Endothelial cell of umbilical vein (primary cell): Measurements from ENCODE around the gene SEPTIN5. TPM values are rescaled to one million over a fixed set of nuclear protein-coding genes. Genes with fewer than 3 reads are reported as not detected.

Experiments used
- BruUV-seq: library from RNA; stranded (reverse); fragments of 400-500 nt; replicated peaks from 2 replicates; lab custom pipeline; 2021; lab: Mats Ljungman, UMichigan
- CTCF ChIA-PET: fragments of 300-600, 350-600 bp; sonication (Branson Sonifier 250); formaldehyde crosslinking; loops from one replicate; lab custom pipeline; 2021; ENCODE audit warnings: antibody characterized with exemption, inconsistent platforms; lab: Charles Lee
- POLR2A ChIA-PET: fragments of 300-600, 350-600 bp; sonication (Branson Sonifier 250); formaldehyde crosslinking; loops from one replicate; lab custom pipeline; 2021; ENCODE audit warnings: antibody characterized with exemption, inconsistent platforms; lab: Charles Lee
- DNase-seq: peaks from one replicate; pipeline ENCODE4 v3.0.0-alpha.2; 2011; ENCODE audit warnings: low read depth, low spot score
- FAIRE-seq: peaks from 2 replicates; lab custom pipeline; 2011; peaks lifted over from hg19 to GRCh38; lab: Jason Lieb, UNC
- H2AFZ ChIP-seq: 2 replicates; pipeline ENCODE4 v1.6.0; 2012; ENCODE audit warnings: low read depth, low read length, control low read depth, inconsistent platforms
- H3K27ac ChIP-seq: 2 replicates; pipeline ENCODE4 v1.5.1; 2011; ENCODE audit warnings: low read depth, mild to moderate bottlenecking, control low read depth, low read length, moderate library complexity; ENCODE audit not compliant: insufficient read depth
- H3K27me3 ChIP-seq, 2 experiments: 2 replicates each; pipeline versions ENCODE4 v1.6.0 to v1.6.1; 2011; ENCODE audit warnings: low read length in 2 of 2, mixed read lengths in 1 of 2; ENCODE audit not compliant: control insufficient read depth in 2 of 2, insufficient read depth in 2 of 2
- H3K36me3 ChIP-seq, 2 experiments: 2 replicates in 1 of 2; 3 replicates in 1 of 2; pipeline ENCODE4 v1.5.1; 2011; ENCODE audit warnings: low read length in 2 of 2, mild to moderate bottlenecking in 1 of 2, moderate library complexity in 1 of 2; ENCODE audit not compliant: control insufficient read depth in 2 of 2, insufficient read depth in 2 of 2; ENCODE audit errors: extremely low read depth in 1 of 2
- H3K4me1 ChIP-seq: 3 replicates; pipeline ENCODE4 v1.5.1; 2011; ENCODE audit warnings: mild to moderate bottlenecking, low read length; ENCODE audit not compliant: control insufficient read depth, insufficient read depth; ENCODE audit errors: extremely low read depth
- H3K4me2 ChIP-seq: 2 replicates; pipeline ENCODE4 v1.6.1; 2011; ENCODE audit warnings: low read length, control low read depth, mixed read lengths; ENCODE audit not compliant: insufficient read depth
- H3K4me3 ChIP-seq, 3 experiments: fragments of 200-600 bp in 1 of 3; sonication (generic), shearing (Covaris generic) in 1 of 3; replicated peaks in 1 of 3; 2 replicates each; pipeline ENCODE4 v1.5.1; 2011 to 2016; ENCODE audit warnings: control low read depth in 3 of 3, low read length in 3 of 3, mild to moderate bottlenecking in 2 of 3, inconsistent platforms in 1 of 3, low read depth in 1 of 3, moderate library complexity in 1 of 3; ENCODE audit not compliant: insufficient read depth in 1 of 3
- H3K79me2 ChIP-seq: 2 replicates; pipeline ENCODE4 v1.6.0; 2012; ENCODE audit warnings: low read length, inconsistent platforms; ENCODE audit not compliant: control insufficient read depth, insufficient read depth
- H3K9ac ChIP-seq: replicated peaks from 2 replicates; pipeline ENCODE3; 2011; ENCODE audit warnings: low read length, control low read depth; ENCODE audit not compliant: insufficient read depth; ENCODE audit errors: extremely low read depth
- H3K9me1 ChIP-seq: replicated peaks from 3 replicates; pipeline ENCODE4 v1.6.0; 2011; ENCODE audit warnings: mild to moderate bottlenecking, low read length; ENCODE audit not compliant: control insufficient read depth, insufficient read depth; ENCODE audit errors: extremely low read depth
- H3K9me3 ChIP-seq: replicated peaks from 2 replicates; pipeline ENCODE4 v1.5.1; 2012; ENCODE audit warnings: low read length, inconsistent platforms; ENCODE audit not compliant: control insufficient read depth, insufficient read depth
- H4K20me1 ChIP-seq: replicated peaks from 2 replicates; pipeline ENCODE3; 2011; ENCODE audit warnings: mild to moderate bottlenecking, low read length; ENCODE audit not compliant: control insufficient read depth, insufficient read depth; ENCODE audit errors: extremely low read depth
- EZH2 ChIP-seq: IDR thresholded peaks from 2 replicates; pipeline ENCODE4 v1.6.1; 2012; ENCODE audit warnings: borderline replicate concordance, low read depth, mild to moderate bottlenecking, moderate library complexity, low read length, inconsistent platforms; ENCODE audit not compliant: severe bottlenecking
- FOS ChIP-seq: IDR thresholded peaks from 2 replicates; pipeline ENCODE4 v1.6.1; 2011; ENCODE audit warnings: mild to moderate bottlenecking, low read length, moderate library complexity, borderline replicate concordance; ENCODE audit not compliant: insufficient read depth
- JUN ChIP-seq: IDR thresholded peaks from 2 replicates; pipeline ENCODE4 v1.6.1; 2011; ENCODE audit warnings: borderline replicate concordance, low read depth; ENCODE audit not compliant: insufficient read length, insufficient read depth
- MYC ChIP-seq: IDR thresholded peaks from one replicate; pipeline ENCODE4 v1.6.1; 2011; ENCODE audit warnings: mild to moderate bottlenecking, low read depth, low read length
- POLR2A ChIP-seq: IDR thresholded peaks from 2 replicates; pipeline ENCODE4 v1.6.1; 2012; ENCODE audit warnings: low read depth, mild to moderate bottlenecking, control low read depth, low read length
- POLR2AphosphoS5 ChIP-seq: IDR thresholded peaks from 2 replicates; pipeline ENCODE4 v1.6.1; 2012; ENCODE audit warnings: low read depth, mild to moderate bottlenecking, control low read depth, low read length, moderate library complexity; ENCODE audit not compliant: insufficient read depth
- dilution Hi-C: fragments of 300-500 bp; cut with MboI; formaldehyde crosslinking; loops from one replicate; pipeline ENCODE4 v1.15.0; 2019; ENCODE audit warnings: low sequenced_read_pairs; ENCODE audit not compliant: extremely low pct_ligation_motif_present
- intact Hi-C: fragments of 100-400 bp; cut with micrococcal nuclease; formaldehyde crosslinking; loops from one replicate; pipeline ENCODE4 v1.10.0; 2022
- polyA plus RNA-seq, 4 experiments: library from polyadenylated mRNA; depleted of rRNA in 3 of 4; stranded (reverse) in 3 of 4; unstranded in 1 of 4; fragments of >200 nt; gene quantifications; 2 replicates each; pipeline versions ENCODE4 v1.2.1 to v1.2.3, GENCODE V29; 2011 to 2012; ENCODE audit warnings: missing spikeins in 1 of 4
- total RNA-seq: library from RNA; stranded (reverse); gene quantifications from 2 replicates; pipeline ENCODE4 v1.2.3, GENCODE V29; 2021
- TF ChIP-seq, protein P1 (sequence below), 2 donors: IDR thresholded peaks; 1 replicate in 1 of 2; 2 replicates in 1 of 2; pipeline ENCODE4 v1.5.1; 2011; ENCODE audit warnings: low read length in 2 of 2, mild to moderate bottlenecking in 2 of 2, moderate library complexity in 2 of 2, control low read depth in 1 of 2, inconsistent platforms in 1 of 2, low read depth in 1 of 2; ENCODE audit not compliant: insufficient read depth in 1 of 2; ENCODE audit errors: extremely low read depth in 1 of 2

Gene SEPTIN5
- total and polyA plus RNA-seq, 2 donors (not counting 3 experiments of a cell fraction or from before 2014, with no cell fraction given), result 31.1 to 35.8 TPM

DNA sequence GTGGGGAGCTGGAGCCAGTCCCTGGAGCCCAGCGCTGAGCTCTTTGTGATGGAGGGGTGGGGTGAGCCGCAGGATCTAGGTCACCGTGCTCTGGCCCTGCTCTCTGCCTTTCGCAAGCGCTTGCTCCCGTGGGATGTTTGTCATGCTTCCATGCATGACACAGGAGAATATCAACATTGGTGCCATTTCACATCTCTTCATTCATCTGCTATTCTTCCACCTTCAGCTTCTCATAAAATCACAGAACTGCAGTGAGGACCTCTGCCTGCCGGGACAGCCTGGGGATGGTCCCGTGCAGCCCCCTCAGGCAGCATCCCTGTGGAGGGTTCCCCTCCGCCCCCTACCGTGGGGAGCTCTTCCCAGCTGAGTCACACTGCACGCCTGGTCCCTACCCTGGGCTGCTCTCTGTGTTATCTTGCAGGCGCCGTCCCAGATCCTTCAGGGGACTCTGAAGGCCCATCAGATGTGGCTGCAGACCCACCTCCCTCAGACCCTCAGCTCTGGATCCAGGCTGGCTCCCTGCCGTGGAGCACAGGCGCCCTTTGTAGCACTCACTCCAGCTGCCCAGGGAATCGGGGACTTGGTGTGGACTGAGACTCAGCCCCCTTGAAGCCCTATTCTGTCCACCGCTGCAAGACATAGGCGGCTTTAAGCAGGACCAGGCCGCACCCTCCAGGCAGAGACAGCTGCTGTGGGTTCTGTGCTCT, 5.1 kb upstream of the SEPTIN5 start:
- CTCF ChIA-PET, result interaction anchor here (1.1 to 1.8 kb wide), 4 partner anchors 21 to 213 kb away, joined by 3 to 8 read pairs (median 4); no protein-coding TSS in a partner anchor
- POLR2A ChIA-PET, result no interaction called here
- peaks cover 3% of the 10 kb centered on the region for H3K4me1 ChIP-seq

More for the DNA sequence above, 5.1 kb upstream of the SEPTIN5 start:
- H3K9me1 ChIP-seq, result no peaks in the 10 kb centered on the region
- no TSS peak for BruUV-seq
- no peak overlapping the region for H2AFZ ChIP-seq
- H3K36me3 ChIP-seq, result no peaks in the 10 kb centered on the region
- no peak overlapping the region for H3K4me3 ChIP-seq
- no peaks in the 10 kb centered on the region for H3K79me2 ChIP-seq
- no peaks in the 10 kb centered on the region for H4K20me1 ChIP-seq
- intact Hi-C loops (no loop called here), dilution Hi-C loops (no loop called here)
- DNase-seq (no peak), FAIRE-seq (no peak)
- no peaks in the 10 kb centered on the region for H3K27me3 ChIP-seq
- H3K9me3 ChIP-seq, result no peaks in the 10 kb centered on the region
- H3K4me2 ChIP-seq, result no peak overlapping the region
- no peak overlapping the region for H3K27ac ChIP-seq
- H3K9ac ChIP-seq, result no peak overlapping the region
- TF ChIP-seq FOS (no peak), EZH2 (no peak), JUN (no peak), POLR2A (no peak), MYC (no peak), POLR2AphosphoS5 (no peak)
- TF ChIP-seq, protein P1, sequence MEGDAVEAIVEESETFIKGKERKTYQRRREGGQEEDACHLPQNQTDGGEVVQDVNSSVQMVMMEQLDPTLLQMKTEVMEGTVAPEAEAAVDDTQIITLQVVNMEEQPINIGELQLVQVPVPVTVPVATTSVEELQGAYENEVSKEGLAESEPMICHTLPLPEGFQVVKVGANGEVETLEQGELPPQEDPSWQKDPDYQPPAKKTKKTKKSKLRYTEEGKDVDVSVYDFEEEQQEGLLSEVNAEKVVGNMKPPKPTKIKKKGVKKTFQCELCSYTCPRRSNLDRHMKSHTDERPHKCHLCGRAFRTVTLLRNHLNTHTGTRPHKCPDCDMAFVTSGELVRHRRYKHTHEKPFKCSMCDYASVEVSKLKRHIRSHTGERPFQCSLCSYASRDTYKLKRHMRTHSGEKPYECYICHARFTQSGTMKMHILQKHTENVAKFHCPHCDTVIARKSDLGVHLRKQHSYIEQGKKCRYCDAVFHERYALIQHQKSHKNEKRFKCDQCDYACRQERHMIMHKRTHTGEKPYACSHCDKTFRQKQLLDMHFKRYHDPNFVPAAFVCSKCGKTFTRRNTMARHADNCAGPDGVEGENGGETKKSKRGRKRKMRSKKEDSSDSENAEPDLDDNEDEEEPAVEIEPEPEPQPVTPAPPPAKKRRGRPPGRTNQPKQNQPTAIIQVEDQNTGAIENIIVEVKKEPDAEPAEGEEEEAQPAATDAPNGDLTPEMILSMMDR (IDR thresholded peaks at IDR 0.05; ENCODE audit: extremely low read depth in 1 of 2, insufficient read depth in 1 of 2, low read depth in 1 of 2, low read length in 2 of 2), result no peak
